Adrenal gland (tissue), 12 donors: Measurements from ENCODE around the gene NNAT. TPM values are rescaled to one million over a fixed set of nuclear protein-coding genes. Genes with fewer than 3 reads are reported as not detected.

ENCODE experiments used
- DNase-seq, 7 donors: peaks; one replicate each; pipeline ENCODE4 v3.0.0-alpha.2; 2019 to 2020
- H3K27ac ChIP-seq, 5 donors: fragments of 200-600 bp; sonication (generic) in 4 of 5; 1 replicate in 3 of 5; 2 replicates in 2 of 5; pipeline versions ENCODE4 v1.5.1 to v1.8.0; 2016 to 2020; ENCODE audit warnings: mild to moderate bottlenecking in 1 of 5
- H3K27me3 ChIP-seq: fragments of 200-600 bp; 2 replicates; pipeline ENCODE4 v1.8.0; 2021
- H3K36me3 ChIP-seq, 2 donors: fragments of 200-600 bp; replicated peaks in 1 of 2; 1 replicate in 1 of 2; 2 replicates in 1 of 2; pipeline versions ENCODE4 v1.5.1 to v1.8.0; 2018 to 2022
- H3K4me1 ChIP-seq, 2 donors: fragments of 200-600 bp; replicated peaks in 1 of 2; 1 replicate in 1 of 2; 2 replicates in 1 of 2; pipeline versions ENCODE4 v1.5.1 to v1.8.0; 2018 to 2021
- H3K4me3 ChIP-seq, 4 donors: fragments of 200-600 bp; sonication (generic) in 3 of 4; one replicate each; pipeline ENCODE4 v1.5.1; 2016 to 2018
- H3K9me3 ChIP-seq, 3 donors: fragments of 200-600 bp; sonication (generic) in 1 of 3; replicated peaks in 1 of 3; 1 replicate in 2 of 3; 2 replicates in 1 of 3; pipeline versions ENCODE4 v1.5.1 to v1.8.0; 2016 to 2021
- CTCF ChIP-seq, 6 experiments: fragments of 450-650 bp in 4 of 6; fragments of 200-600 bp in 2 of 6; sonication (generic) in 1 of 6; IDR thresholded peaks; 1 replicate in 5 of 6; 2 replicates in 1 of 6; pipeline versions ENCODE4 v1.5.1 to v1.8.0; 2016 to 2021; ENCODE audit warnings: antibody characterized with exemption in 6 of 6, mild to moderate bottlenecking in 2 of 6, moderate library complexity in 1 of 6
- POLR2A ChIP-seq, 2 donors: fragments of 450-650 bp; IDR thresholded peaks; one replicate each; pipeline ENCODE4 v1.6.1; 2017; ENCODE audit warnings: antibody characterized with exemption in 2 of 2, mild to moderate bottlenecking in 2 of 2, moderate library complexity in 1 of 2
- WGBS, 4 donors: extraction: QIAGEN DNeasy Blood & Tissue Kit in 2 of 4; methylation state at CpG; one replicate each; pipeline versions ENCODE4 v1.1.5 to v1.1.7; 2013 to 2017; 5-methylcytosine and 5-hydroxymethylcytosine counted together
- intact Hi-C, 2 donors: fragments of 100-400 bp; cut with DNase I; formaldehyde crosslinking; loops; one replicate each; pipeline versions ENCODE4 v1.14.1 to v1.15.0; 2022 to 2023
- polyA plus RNA-seq, 3 donors: library from polyadenylated mRNA; stranded (reverse); fragments of 200-250 nt in 2 of 3; fragments of 350-450 nt in 1 of 3; fragmentation: Illumina TruSeq in 1 of 3; extraction: RNeasy Lipid Tissue Mini Kit (QIAGEN cat#74804) in 1 of 3; gene quantifications; one replicate each; pipeline ENCODE4 v1.2.3, GENCODE V29; 2013 to 2014
- total RNA-seq, 9 donors: library from RNA; depleted of rRNA in 4 of 9; stranded (reverse); fragments of >200 nt in 4 of 9; fragments of 120-200 nt in 1 of 9; fragmentation: NEBNext Ultra II Directional in 1 of 9; extraction: Animal tissue kit (Norgen Biotek cat#: 25700) in 1 of 9; gene quantifications; one replicate each; pipeline versions ENCODE4 v1.1.0 to v1.2.4, GENCODE V29; 2013 to 2023
- donor health status: healthy with polysubstance abuse.
- donor health status: Bipolar disorder and iron deficiency.
- donor health status: DM: yes; HTN: yes; CAD: no.
- donor health status: DM: no; HTN: no; CAD: no.
- donor health status: DM: no; HTN: no; CAD: no.
- donor health status: DM: yes; HTN: yes; CAD: no.

The NNAT gene
- total and polyA plus RNA-seq, 12 donors: 0.22 to 23.5 (median 6.7) TPM; not detected in 2

- DNase-seq: peak in 1 of 7 donors; percentile 39
- WGBS, 4 donors: 79 to 81% (median 81%) methylated on average over 4 of the region's 4 CpGs
- Histone ChIP-seq H3K4me1 (no peaks in the 10 kb centered on the region), H3K27me3 (no peaks in the 10 kb centered on the region), H3K36me3 (peaks cover 0 to 12% of the 10 kb centered on the region in 2 donors), H3K27ac (no peak overlapping the region), H3K4me3 (no peak overlapping the region), H3K9me3 (no peaks in the 10 kb centered on the region)
- TF ChIP-seq CTCF (IDR thresholded peaks at IDR 0.05) (no peak), POLR2A (IDR thresholded peaks at IDR 0.05) (no peak)
- intact Hi-C loops: no loop called here
Measured at GRCh38 chr20:37506152-37506725, 14.8 kb upstream of the NNAT start.

GRCh38 chr20:37510226-37510625 lies 10.8 kb upstream of the NNAT start:
- Histone ChIP-seq H3K27ac (no peak overlapping the region), H3K9me3 (no peaks in the 10 kb centered on the region), H3K36me3 (peaks cover 0 to 19% of the 10 kb centered on the region in 2 donors), H3K27me3 (no peaks in the 10 kb centered on the region), H3K4me3 (no peak overlapping the region), H3K4me1 (no peaks in the 10 kb centered on the region)
- 93 to 95% (median 94%) methylated on average over 5 of the region's 5 CpGs for WGBS, 4 donors
- DNase-seq: peak in 2 of 7 donors; percentile 5 to 35
- TF ChIP-seq CTCF (IDR thresholded peaks at IDR 0.05) (no peak), POLR2A (IDR thresholded peaks at IDR 0.05) (no peak)
- intact Hi-C loops: no loop called here

- H3K27ac ChIP-seq: no peak overlapping the region
- H3K27me3 ChIP-seq: no peaks in the 10 kb centered on the region
- H3K4me1 ChIP-seq: peaks cover 0 to 2% of the 10 kb centered on the region in 2 donors
- H3K9me3 ChIP-seq: no peaks in the 10 kb centered on the region
- peaks cover 0 to 19% of the 10 kb centered on the region in 2 donors for H3K36me3 ChIP-seq
- TF ChIP-seq POLR2A (IDR thresholded peaks at IDR 0.05): no peak
- TF ChIP-seq CTCF (IDR thresholded peaks at IDR 0.05): no peak
- intact Hi-C loops: no loop called here
- WGBS, 4 donors: 93 to 98% (median 97%) methylated on average over 6 of the region's 6 CpGs
- peak in 2 of 7 donors; percentile 8 to 30 for DNase-seq
- H3K4me3 ChIP-seq: no peak overlapping the region
Measured at GRCh38 chr20:37511610-37512275, 9.3 kb upstream of the NNAT start.

DNA sequence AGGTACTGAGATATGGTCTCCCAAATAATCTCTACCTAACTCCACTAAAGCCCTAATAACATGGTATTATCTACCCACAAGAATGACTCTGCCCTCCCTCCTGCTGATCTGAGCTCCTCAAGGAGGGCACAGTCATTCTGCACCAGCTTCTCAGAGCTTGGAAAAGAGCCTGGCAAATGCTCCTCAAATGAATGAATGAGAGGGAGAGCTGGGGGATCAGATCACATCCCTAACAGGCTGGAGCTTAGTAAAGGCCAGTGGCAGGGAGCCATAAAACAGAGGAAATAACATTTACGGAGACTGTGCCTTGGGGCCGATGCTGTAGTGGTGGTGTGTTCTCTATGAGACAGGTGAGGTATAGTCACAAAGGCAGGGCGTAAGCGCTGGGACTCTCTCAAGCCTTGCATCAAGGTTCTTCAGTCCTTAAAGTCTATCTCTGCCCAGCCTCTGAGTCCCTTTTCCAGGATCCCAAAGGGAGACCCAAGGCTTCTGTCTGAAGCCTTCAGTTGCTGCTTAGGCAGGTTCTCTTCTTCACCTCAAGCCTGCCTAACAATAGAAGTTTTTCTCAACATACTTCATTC lies 7.2 kb upstream of the NNAT start:
- Histone ChIP-seq H3K27ac (no peak overlapping the region), H3K9me3 (no peaks in the 10 kb centered on the region), H3K4me3 (no peak overlapping the region), H3K4me1 (peaks cover 0 to 11% of the 10 kb centered on the region in 2 donors), H3K27me3 (no peaks in the 10 kb centered on the region), H3K36me3 (peaks cover 0 to 24% of the 10 kb centered on the region in 2 donors)
- WGBS, 4 donors: 84 to 96% (median 91%) methylated on average over 4 of the region's 4 CpGs
- intact Hi-C loops: no loop called here
- peak in 2 of 7 donors; percentile 1 to 44 for DNase-seq
- TF ChIP-seq POLR2A (IDR thresholded peaks at IDR 0.05): no peak
- TF ChIP-seq CTCF (IDR thresholded peaks at IDR 0.05): no peak
